ENCODE results near the gene RHPN2.

GRCh38 chr19:33114312-33114711 is 49.6 kb upstream of the RHPN2 start:
- TF ChIP-seq YY1 (IDR thresholded peaks at IDR 0.05; ENCODE audit: low read depth), result no peak
- TF ChIP-seq, protein P1, sequence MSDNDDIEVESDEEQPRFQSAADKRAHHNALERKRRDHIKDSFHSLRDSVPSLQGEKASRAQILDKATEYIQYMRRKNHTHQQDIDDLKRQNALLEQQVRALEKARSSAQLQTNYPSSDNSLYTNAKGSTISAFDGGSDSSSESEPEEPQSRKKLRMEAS (IDR thresholded peaks at IDR 0.05), result no peak
- no peak for TF ChIP-seq TEAD4 (IDR thresholded peaks at IDR 0.05)
- TF ChIP-seq EP300 (IDR thresholded peaks at IDR 0.05; ENCODE audit: borderline replicate concordance), result no peak
- TF ChIP-seq USF1 (IDR thresholded peaks at IDR 0.05), result no peak
- no peak for TF ChIP-seq RAD21 (IDR thresholded peaks at IDR 0.05; ENCODE audit: low read depth)
- TF ChIP-seq TAF1 (IDR thresholded peaks at IDR 0.05; ENCODE audit: low read depth), result no peak
- TF ChIP-seq CEBPB (IDR thresholded peaks at IDR 0.05), result no peak
- no peak for TF ChIP-seq NFIC (IDR thresholded peaks at IDR 0.05)
- no peak for TF ChIP-seq CREB1 (IDR thresholded peaks at IDR 0.05; ENCODE audit: low read depth)
- no peak for TF ChIP-seq FOXM1 (IDR thresholded peaks at IDR 0.05; ENCODE audit: borderline replicate concordance, low read depth)
- TF ChIP-seq REST (IDR thresholded peaks at IDR 0.05; ENCODE audit: low read depth), result no peak
- TF ChIP-seq ZBTB7A (IDR thresholded peaks at IDR 0.05; ENCODE audit: low read depth), result no peak
- TF ChIP-seq EGR1 (IDR thresholded peaks at IDR 0.05), result no peak
